GM10266 (cell line): ENCODE data around the gene KATNBL1.
"Not testable (repeated sequence)": the region's sequence is repeated elsewhere in the genome, so short reads cannot be mapped to it uniquely, and the experiment has no call there.

Experiments
- DNase-seq: peaks from one replicate; pipeline ENCODE4 v3.0.0; 2012; ENCODE audit errors: extremely low spot score
- TF ChIP-seq, protein P1 (sequence below): IDR thresholded peaks from 2 replicates; pipeline ENCODE4 v1.5.1; 2012; ENCODE audit warnings: mild to moderate bottlenecking, low read depth; ENCODE audit not compliant: control insufficient read depth, insufficient read depth; ENCODE audit errors: missing control alignments

Gene KATNBL1

DNA sequence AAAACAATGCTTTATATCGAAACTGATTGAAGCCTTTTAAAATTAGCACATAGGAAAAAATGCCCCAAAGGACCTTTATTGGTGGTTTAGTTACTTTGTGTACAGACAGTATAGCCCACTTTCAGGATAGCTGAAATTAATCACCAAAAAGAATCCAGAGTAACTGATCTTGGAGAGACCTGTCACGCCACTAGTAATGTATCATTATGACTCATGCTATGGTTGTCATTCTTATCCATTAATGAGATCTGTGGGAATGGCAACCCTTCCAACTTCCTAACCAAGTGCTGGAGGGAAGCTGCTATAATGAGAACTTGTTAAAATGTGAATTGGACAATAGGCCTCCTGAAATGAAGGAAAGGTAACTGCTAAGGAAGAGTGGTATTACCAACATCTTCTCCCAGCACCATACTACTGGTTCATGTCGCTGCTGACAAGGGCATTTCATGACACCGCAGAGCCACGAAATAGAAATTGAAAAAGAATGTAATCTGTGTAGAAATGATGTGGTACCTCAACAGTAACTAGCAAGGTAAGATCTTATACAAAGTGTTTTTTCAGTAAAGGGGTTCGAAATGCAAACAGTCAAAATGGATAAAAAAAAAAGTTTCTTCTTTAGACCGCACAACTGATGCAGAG lies 7.8 kb upstream of the KATNBL1 start:
- TF ChIP-seq, protein P1, sequence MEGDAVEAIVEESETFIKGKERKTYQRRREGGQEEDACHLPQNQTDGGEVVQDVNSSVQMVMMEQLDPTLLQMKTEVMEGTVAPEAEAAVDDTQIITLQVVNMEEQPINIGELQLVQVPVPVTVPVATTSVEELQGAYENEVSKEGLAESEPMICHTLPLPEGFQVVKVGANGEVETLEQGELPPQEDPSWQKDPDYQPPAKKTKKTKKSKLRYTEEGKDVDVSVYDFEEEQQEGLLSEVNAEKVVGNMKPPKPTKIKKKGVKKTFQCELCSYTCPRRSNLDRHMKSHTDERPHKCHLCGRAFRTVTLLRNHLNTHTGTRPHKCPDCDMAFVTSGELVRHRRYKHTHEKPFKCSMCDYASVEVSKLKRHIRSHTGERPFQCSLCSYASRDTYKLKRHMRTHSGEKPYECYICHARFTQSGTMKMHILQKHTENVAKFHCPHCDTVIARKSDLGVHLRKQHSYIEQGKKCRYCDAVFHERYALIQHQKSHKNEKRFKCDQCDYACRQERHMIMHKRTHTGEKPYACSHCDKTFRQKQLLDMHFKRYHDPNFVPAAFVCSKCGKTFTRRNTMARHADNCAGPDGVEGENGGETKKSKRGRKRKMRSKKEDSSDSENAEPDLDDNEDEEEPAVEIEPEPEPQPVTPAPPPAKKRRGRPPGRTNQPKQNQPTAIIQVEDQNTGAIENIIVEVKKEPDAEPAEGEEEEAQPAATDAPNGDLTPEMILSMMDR = no peak

DNA sequence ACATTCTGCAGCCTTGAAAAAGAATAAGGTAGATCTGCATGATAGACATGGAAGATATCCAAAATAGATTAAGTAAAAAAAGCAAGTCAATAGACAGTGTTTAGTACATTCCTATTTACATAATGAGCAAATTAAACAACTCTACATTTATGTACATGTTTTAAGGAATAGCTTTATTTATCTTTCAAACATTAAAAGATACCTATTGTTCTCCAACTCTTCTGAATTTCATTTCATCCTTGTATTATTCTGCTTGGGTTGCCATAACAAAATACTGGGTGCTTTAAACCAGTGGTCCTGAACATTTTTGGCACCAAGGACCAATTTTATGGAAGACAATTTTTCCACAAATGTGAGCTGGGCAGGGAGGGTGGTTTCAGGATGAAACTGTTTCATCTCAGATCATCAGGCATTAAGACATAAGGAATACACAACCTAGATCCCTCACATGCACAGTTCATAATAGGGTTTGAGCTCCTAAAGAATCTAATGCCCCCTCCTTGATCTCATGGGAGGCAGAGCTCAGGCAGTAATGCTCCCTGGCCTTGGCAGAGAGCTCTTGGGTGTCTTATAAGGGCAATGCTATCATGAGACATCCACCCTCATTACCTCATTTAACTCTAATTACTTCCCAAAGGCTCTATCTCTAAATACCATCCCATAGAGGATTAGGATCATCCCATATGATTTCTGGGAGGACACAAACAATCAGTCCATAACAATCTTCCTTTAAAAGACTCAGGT lies 6.8 kb upstream of the KATNBL1 start:
- no peak for DNase-seq
- TF ChIP-seq, protein P1 = no peak

More for the DNA sequence above, 7.8 kb upstream of the KATNBL1 start:
- DNase-seq = no peak

DNA sequence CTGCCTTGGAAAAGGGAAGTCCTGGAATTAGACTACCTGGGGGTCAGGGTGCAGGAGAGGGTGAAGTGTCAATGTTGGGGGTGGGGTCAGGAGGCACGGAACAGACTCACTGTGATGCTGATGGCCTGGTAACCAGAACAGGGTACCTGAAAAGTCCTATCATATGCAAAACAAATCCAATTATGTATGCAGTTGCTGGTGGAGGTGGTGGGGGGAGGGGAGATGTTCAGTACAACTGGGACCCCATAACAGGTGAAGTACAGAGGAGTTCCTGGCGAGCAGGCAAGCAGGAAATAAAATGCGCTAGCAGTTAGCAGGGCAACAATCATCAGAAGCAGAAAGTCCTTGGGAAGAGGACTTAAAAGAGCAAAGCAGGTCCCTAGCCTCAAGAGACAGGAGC lies 4.2 kb upstream of the KATNBL1 start:
- TF ChIP-seq, protein P1 = no peak
- DNase-seq = no peak

DNA sequence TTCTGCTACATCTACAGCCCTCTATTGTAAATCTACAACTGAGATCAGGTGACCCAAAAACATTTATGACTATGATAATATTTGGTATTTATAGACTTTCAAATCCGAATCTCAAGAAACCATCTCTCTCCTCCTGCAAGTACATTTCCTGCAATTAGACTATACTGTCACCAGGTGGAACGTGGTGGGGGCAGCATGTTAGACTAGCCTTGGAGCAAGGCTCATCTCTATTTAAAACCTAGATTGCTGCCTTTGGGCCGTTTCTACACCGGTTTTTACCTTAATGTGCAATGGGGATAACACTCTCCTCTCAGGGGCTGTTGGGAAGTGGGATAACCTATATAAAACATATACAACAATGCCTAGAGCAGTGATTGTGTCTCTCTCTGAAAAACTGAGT lies 3.8 kb upstream of the KATNBL1 start:
- TF ChIP-seq, protein P1 = no peak
- DNase-seq = no peak

DNA sequence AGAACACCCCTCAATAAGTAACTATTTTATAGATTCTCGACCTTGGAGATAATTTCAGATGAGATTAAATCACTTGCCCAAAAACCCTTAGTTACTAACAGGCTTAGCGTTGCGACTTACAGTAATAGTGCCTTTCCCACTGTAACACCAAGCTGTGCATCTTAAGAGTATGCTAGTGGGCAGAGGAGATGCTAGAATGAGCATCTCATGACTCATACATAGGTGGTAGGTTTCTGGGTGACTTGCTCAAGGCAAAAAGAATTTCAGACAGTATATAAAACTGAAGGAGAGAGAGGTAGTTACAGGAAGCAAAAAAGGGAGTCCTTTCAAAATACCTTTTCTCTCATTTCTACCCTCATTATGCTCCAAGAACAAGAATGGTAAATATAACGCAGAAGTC lies 3.9 kb downstream of the KATNBL1 start:
- TF ChIP-seq, protein P1 = no peak
- no peak for DNase-seq

DNA sequence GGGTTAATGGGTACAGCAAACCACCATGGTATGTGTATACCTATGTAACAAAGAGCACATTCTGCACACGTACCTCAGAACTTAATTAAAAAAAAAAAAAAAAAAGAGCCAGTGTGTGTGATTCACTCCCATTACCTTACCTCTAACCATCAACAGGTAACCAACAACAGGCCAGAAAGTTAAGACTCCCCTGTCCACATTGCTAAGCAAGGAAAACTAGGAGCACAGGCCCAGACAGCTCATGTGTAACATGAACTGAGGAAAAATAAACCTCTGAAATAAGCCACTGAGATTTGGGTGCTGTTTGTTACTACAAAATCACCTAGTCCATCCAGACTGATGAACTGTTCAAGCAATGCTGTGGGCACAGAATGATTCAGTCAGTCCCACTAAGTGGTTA lies 6.0 kb downstream of the KATNBL1 start:
- TF ChIP-seq, protein P1 = no peak
- no peak for DNase-seq

DNA sequence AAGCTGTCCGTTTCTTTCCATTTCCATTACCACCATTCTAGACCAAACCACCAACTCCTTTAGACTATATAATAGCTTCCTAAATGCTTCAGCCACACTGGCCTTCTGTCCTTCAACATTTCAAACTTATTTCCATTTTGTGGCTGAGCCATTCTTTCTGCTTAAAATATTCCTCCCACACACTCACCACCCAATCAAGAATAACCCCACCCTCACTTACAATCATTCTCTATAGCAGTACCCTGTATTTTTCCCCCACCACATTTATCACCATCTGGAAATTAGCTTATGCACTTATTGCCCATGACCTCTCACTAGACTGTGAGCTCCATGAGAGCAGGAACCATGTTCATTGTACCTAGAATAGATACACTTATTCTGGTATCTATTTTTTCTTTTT lies 6.6 kb downstream of the KATNBL1 start:
- TF ChIP-seq, protein P1 = no peak
- DNase-seq = no peak

DNA sequence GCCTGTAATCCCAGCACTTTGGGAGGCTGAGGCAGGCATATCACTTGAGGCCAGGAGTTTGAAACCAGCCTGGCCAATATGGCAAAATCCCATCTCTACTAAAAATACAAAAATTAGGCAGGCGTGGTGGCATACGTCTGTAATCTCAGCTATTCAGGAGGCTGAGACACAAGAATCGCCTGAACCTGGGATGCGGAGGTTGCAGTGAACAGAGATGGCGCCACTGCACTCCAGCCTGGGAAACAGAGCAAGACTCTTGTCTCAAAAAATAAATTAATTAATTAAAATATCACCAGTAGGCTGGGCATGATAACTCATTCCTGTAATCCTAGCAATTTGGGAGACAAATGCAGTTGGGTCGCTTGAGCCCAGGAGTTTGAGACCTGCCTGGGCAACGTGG lies 16.6 kb downstream of the KATNBL1 start:
- DNase-seq = not testable (repeated sequence)
